AG20443 (cell line): ENCODE data around the gene FARP1.

ENCODE experiments used
- DNase-seq: peaks from one replicate; pipeline ENCODE4 v3.0.0; 2012; ENCODE audit warnings: low spot score, mixed read lengths

Gene FARP1

DNA sequence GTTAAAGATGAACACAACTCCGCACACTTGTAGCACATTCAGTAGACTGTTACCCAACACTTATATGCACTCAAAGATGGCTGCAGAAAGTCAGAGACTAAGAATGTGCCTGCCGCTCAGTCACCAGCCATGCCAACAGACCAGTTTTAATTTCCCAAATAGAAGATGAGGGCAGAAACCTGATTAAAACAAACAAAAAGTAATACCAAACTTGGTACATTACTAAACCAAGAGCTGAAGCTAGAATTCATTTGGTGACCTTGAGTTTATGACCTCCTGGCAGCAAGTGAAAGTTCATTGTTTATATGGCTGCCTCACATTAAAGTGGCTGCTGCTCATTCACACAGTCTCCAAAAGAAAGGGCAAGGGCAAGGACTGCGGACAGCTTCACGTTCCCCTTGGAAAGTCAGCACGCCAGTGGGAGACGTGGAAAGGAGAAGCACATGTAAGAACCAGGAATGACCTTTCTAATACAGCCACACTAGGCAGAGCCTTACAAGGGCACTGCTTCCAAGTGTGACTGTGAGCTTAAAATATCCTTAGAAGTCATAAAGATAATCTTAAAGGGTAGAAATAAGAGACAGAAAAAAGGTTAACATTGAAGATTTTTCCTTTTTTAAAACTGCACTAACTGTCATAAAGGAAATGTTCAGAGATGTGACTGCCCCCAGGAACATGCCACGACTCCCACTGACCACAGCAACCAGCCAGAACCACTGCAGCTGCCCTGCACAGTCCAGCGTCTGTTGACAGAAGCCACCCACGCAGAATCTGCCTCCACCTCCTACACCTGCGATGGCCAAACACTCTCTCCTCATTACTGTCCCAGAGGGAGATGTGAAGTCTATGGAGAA is 360.5 kb downstream of the FARP1 start:
- DNase-seq: no peak

DNA sequence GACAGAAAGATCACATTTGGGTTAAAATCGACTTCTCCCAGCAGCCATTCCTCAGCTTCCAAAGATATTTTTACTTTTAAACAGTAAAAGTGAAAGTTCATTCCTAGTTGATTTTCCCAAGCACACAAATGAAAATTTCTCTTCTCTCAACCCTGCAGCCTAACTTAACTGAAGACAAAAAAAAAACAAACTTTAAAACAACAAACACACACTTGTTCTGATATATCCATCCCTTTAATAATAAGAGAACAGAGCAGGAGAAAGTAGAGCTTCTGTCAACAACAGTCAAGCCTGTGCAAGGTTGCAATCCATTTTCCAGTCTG is 361.1 kb downstream of the FARP1 start:
- no peak for DNase-seq

DNA sequence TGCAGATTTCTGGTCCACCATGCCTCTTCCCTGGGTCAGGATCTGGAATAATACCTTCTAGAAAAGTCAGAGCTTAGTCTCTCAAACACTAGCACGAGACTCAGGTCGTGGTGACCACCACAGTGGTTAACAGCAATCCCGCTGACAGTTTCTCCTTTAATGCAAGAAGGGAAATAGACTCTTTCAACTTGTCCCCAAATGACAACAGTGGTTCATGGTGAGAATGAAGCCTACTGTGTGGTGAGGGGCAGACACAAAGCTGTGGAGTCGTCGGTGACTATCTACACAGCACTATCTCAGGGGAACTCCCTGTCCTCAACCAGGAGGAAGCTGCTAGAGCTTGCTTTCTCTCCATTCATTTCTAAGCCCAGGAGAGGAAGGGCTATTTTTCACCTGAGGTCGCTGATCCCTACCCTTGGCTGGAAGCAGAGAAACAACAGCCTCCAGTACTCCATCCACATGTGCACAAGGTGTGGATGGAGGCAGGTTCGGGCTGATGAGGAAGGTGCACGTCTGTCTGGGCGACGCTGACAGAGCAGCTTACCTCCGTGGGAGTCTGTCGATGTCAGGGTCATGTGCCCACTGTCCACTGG is 361.6 kb downstream of the FARP1 start:
- no peak for DNase-seq
